OCI-M1 (cell line): ENCODE data around the gene HOXA13.

Source experiments
- DNase-seq: peaks from one replicate; lab custom pipeline; 2025; lab: John Stamatoyannopoulos, UW

The HOXA13 gene

DNA sequence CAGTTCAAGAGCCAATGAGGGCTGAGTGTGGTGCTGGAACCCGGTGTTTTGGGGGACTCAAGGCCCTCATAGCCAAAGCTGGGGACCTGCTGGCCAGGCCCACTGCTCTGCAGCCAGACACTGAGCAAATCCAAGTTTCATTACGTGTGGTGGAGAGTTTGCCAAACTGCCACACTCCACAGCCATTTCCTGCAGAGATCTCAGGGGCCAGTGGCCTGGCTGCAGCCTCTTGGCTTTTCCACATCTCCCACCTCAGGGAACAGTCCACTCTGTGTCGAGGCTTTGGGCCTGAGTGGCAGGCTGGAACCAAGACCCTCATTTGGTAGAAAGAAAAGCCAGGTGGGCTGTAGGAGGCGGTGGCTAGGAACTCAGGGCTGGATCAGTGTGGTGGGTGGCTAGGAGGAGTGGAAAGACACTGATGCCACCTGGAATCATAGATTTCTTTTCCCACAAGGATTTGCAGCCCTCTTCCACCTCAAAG, 18.1 kb downstream of the HOXA13 start:
- no peak for DNase-seq

GRCh38 chr7:27180431-27181420, 19.2 kb downstream of the HOXA13 start:
- DNase-seq, result no peak

GRCh38 chr7:27179503-27180430, 20.1 kb downstream of the HOXA13 start:
- peak; percentile 52 for DNase-seq

GRCh38 chr7:27179030-27179429, 20.9 kb downstream of the HOXA13 start:
- no peak for DNase-seq

GRCh38 chr7:27178366-27178765, 21.5 kb downstream of the HOXA13 start:
- no peak for DNase-seq

DNA sequence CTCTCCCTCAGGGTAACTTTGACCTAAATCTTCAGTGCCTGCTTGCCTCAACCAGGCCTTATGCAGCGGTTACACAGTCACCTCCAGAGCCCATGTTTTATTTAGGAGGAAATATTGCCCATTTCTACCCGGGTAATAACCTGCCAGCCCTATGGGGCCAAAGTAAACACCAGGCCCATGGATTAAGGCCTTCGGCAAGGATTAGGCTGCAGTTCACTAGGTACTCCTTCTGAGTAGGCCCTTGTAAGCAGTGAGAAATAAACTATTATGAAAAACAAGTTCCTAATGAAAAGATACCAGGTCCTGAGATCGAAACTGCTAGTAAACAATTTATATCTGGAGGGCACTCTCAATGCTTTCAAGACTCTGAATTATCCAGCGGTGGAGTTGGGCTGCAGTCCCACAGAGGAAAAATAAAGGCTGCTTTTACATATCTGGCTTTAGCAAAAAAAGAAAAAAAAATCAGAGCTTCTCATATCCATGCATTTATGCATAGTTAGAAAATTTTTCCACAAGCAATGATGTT, 22.0 kb downstream of the HOXA13 start:
- no peak for DNase-seq

- DNase-seq, result no peak
Observed at GRCh38 chr7:27176962-27177794, 22.7 kb downstream of the HOXA13 start.

DNA sequence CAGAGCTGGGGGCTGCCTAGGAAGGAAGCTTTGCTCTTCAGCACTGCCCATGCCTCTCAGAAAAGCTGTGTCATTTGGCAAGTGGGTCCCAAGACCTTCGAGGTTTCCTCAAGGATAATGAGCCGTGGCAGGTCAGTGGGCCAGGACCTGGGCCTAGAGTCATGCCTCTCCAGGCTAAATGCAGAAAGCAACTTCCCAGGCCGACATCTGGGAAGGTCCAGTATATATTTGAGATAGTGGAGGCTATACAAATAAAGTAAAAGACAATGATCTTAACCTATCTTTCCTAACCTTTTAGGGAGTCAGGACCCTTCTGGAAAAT, 23.4 kb downstream of the HOXA13 start:
- DNase-seq, result no peak

DNA sequence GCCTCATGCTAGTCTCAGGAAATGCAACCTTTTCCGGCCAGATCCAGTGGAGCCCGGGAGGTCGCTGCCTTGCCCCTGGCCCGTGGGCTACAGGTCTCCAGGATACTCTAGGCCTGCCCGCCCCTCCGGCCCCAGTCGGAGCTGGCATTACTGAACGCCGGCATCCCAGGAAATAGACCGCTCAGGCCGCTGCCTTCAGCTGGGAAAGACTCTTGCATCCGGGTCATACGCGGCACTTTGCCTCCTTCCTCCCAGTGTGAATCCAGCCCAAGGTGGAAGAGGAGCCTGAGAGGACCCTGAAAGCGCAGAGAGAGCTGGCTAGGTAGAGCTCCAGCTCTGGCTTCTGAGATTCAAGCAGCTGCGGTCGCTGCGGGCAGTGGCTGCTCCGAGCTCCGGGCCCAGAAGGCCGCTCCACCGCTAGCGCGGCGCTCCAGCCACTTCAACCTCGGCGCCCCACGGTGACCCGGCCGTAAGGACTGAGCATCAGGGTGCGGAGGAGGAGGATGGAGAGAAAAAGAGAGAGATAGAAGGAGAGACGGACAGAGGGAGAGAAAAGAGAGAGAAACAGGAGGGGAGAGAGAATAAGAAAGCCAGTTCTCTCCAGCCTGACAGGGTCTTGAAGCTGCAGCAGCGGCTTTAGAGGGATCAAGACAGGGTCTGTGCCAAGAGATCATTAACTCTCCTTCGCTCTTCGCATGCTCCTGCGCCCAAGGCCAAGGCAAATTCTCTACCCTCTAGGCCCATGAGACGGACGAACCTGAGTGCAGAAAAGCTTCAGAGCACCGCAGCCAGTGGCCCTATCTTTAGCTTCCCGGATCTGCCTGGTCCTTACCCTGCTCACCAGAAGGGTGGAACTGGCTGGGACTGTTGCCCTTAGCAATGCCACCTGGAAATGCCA, 24.0 kb downstream of the HOXA13 start:
- no peak for DNase-seq

- DNase-seq, result no peak
Observed at GRCh38 chr7:27174874-27175625, 24.8 kb downstream of the HOXA13 start.

- DNase-seq, result no peak
Observed at GRCh38 chr7:27173956-27174873, 25.7 kb downstream of the HOXA13 start, which contains the start of gene HOXA10. Gene HOXA10 (minus strand): TSS chr7:27174320. CDS start chr7:27174306, 14 bp downstream.

DNA sequence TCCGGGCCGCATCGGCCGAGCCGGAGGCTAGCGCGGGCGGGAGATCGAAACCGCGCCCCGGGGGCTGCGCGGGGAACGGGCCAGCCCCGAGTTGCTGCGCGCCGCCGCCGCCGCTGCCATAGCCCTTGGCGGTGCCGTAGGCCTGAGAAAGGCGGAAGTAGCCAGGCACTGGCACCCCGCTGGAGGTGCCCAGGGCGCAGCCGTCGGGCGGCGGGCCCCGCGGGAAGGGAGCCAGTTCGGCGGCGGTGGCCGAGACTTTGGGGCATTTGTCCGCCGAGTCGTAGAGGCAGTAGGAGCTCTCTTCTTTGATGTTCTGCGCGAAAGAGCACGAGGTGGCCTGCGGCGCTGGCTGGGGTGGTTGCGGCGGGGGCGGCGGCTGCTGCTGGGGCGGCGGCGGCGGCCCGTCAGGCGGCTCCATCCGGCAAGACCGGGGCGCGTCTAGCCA, 26.4 kb downstream of the HOXA13 start:
- DNase-seq, result no peak

GRCh38 chr7:27172823-27173510, 26.9 kb downstream of the HOXA13 start:
- no peak for DNase-seq

- no peak for DNase-seq
Observed at GRCh38 chr7:27172315-27172774, 27.5 kb downstream of the HOXA13 start.

DNA sequence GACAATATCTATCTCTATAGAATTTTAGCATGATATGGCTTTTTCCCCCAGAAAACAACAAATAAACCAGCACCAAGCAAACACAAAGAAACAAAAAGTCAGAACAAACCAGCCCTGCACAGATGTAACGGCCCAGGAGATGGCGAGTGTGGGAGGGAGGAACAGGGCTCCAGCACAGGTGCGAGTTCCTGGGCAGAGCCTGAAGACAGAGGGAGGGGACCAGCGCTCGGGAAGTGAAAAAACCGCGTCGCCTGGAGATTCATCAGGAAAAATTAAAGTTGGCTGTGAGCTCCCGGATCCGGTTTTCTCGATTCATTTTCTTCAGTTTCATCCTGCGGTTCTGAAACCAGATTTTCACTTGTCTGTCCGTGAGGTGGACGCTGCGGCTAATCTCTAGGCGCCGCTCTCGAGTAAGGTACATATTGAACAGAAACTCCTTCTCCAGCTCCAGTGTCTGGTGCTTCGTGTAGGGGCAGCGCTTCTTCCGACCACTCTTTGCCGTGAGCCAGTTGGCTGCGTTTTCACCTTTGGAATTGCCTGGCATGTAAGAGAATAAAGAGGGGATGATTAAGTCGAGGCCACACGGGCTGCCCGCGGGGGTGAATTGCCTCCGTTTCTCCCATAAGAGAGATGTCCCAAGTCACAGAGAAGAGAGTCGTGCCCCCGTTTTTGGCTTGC, 28.1 kb downstream of the HOXA13 start:
- DNase-seq, result no peak

- DNase-seq, result no peak
Observed at GRCh38 chr7:27171325-27171636, 28.6 kb downstream of the HOXA13 start.
